Measurements from ENCODE around the gene CD244.
"Not testable (repeated sequence)": the region's sequence is repeated elsewhere in the genome, so short reads cannot be mapped to it uniquely, and the experiment has no call there.

CD244 gene

DNA sequence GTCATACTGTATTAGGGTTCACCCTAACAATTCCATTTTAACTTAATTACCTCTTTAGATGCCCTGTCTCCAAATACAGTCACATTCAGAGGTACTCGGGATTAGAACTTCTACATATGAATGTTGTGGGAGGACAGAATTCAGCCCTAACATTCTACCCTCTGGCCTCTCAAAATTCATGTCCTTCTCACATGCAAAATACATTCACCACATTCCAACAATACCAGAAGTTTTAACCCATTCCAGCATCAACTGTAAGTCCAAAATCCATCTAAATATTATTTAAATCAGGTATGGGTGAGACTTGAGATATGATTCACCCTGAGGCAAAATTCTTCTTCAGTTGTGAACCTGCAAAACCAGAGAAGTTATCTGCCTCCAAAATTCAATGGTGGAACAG lies 52.2 kb downstream of the CD244 start:
- DNase-seq (ENCODE audit: low spot score) = no peak

DNA sequence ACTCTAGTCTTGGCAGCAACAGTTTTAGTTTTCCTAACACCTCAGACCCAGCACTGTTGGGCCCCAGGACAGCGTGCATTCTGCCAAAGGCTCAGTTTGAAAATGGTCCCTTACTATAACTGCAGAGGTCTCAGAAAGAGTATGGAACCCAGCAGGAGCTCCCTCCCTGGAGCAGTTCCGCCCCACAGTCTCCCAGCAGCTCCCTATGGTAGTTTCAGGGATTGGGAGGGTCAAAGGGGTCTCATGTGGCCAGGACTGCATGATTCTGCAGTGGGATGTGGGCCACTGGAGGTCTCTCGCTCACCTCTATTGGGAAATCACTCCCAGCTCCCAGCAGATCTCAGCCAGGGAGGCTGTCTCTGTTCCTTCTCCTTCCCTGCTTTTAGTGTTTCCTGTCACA lies 54.4 kb downstream of the CD244 start:
- no peak for DNase-seq (ENCODE audit: low spot score)

DNA sequence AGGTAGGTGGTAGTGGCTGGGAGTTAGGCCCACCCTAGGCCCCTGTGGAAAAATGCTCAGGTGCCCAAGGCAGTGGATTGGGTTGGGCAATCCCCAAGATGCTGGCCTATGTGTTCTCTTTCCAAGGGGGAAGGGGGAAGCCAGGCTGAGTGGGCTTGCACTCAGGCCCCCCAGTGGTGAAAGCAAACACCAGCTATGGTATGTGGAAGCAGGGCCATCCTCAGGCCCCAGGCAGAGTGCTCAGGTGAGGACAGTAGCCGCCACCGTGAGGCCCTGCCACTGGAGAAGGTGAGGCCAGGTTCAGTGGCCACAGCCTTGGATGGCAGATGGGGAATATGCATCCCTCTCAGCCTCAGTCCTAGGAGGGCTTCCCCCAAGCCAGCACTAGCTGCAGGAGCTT lies 54.9 kb downstream of the CD244 start:
- no peak for DNase-seq (ENCODE audit: low spot score)

DNA sequence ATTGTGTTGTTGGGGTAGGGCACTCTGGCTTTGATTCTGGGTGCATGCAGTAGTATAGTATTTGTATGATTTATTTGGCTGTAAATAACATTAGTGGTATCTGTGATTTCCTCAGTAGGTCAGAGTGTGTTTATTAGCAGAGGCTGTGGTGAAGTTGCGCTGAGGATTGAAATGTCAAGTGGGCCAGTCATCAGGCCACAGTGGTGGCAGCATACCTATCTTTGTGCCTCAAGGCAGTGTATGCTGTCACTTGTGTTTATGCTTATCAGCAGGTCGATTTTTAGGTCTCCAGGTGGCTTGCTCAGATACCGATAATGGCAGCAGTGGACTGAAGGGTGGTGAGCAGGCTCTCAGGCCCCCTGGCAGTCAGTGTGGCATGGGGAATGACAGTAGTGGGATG lies 55.4 kb downstream of the CD244 start:
- no peak for DNase-seq (ENCODE audit: low spot score)

DNA sequence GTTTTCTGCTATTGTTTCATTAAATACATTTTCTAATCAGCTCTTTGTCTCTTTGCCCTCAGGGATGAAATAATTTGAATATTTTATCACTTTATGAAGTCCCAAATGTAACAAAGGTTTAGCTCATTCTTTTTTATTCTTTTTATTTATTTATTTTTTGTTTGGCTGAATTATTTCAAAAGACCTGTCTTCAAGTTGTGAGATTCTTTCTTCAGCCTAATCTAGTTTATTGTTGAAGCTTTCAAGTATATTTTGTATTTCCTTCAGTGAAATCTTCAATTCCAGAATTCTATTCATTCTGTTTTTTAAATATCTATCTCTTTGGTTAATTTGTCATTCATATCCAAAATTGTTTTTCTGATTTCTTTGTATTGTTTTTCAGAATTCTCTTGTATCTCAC lies 55.9 kb downstream of the CD244 start:
- no peak for DNase-seq (ENCODE audit: low spot score)

DNA sequence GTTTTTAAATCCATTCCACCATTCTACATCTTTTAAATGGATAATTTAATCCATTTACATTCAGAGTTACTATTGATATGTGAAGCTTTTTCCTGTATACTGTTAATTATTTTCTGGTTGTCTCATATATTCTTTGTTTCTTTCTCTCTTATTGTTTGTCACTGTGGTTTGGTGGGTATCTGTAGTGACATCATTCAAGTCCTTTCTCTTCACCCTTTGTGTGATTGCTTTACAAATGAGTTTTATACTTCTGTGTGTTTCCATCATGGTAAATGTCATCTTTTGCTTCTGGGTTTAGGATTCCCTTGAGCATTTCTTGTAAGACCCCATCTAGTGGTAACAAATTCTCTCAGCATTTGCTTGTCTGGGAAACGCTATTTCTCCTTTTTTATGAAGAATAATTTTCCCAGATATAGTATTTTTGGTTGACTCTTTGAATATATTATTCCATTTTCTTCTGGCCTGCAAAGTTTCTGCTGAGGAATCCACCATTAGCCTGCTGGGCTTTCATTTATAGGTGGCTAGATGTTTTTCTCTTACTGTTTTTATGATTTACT lies 56.5 kb downstream of the CD244 start:
- DNase-seq (ENCODE audit: low spot score) = no peak

DNA sequence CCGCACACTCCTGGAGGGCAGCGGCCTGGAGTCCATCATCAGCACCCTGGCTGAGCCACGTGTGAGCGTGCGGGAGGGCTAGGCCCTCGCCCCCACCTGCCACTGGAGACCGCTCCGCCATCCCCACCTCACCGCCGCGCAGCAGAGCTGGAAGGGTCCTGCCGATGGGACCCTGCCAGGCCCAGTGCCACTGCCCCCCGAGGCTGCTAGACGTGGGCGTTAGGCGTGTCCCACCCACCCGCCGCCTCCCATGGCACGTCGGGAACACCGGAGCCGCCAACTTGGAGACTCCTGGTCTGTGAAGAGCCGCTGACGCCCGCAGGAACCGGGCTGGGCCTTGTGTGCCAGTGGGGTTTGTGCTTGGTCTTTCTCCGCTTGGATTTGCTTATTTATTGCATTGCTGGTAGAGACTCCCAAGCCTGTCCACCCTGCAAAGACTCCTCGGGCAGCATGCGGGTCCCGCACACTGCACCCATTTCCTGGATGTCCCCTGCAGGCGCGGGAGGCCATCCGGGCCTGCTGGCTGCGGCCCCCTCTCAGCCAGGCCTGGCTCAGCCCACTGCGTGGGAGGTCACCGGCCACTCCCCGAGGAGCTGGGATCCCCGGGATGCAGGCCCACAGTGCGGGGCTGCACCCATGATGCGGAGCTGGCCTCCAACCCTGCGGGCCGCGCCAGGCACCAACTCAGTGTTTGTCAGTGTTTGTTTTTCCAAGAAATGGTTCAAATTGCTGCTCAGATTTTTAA lies 60.7 kb downstream of the CD244 start:
- DNase-seq (ENCODE audit: low spot score) = no peak

DNA sequence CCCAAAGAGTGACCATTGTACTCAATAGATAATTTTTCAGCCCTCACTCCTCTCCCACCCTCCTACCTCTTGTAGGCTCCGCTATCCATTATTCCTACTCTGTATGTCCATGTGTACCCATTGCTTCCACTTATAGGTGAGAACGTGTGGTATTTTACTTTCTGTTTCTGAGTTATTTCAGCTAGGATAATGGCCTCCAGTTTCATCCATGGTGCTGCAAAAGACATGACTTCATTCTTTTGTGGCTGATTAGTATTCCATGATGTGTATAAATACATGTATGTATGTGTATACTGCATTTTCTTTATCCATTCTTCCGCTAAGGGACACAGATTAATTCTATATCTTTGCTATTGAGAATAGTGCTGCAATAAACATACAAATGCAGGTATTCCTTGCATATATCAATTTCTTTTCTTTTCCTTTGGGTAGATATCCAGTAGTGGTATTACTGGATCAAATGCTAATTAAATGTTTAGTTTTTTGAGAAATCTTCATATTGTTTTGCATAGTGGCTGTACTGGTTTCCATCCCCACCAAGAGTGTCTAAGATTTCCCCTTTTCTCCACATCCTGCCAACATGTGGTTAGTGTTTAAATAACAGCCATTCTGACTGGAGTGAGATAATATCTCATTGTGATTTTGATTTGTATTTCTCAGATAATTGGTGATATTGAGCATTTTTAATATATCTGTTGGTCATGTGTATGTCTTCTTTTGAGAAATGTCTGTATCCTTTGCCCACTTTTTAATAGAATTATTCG lies 61.9 kb downstream of the CD244 start:
- DNase-seq (ENCODE audit: low spot score) = no peak

DNA sequence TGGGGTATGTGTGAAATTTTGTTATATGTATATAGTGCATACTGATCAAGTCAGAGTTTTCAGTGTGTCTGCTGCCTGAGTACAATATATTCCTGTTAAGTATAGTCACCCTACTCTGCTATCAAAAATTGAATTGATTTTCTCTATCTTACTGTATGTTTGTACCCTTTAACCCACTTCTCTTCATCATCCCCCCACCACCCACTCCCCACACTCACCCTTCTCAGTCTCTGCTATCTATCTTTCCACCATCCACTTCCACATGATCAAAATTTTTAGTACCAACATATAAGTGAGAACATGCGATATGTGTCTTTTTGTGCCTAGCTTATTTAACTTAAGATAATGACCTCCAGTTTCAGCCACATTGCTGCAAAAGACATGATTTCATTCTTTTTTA lies 62.5 kb downstream of the CD244 start:
- no peak for DNase-seq (ENCODE audit: low spot score)

DNA sequence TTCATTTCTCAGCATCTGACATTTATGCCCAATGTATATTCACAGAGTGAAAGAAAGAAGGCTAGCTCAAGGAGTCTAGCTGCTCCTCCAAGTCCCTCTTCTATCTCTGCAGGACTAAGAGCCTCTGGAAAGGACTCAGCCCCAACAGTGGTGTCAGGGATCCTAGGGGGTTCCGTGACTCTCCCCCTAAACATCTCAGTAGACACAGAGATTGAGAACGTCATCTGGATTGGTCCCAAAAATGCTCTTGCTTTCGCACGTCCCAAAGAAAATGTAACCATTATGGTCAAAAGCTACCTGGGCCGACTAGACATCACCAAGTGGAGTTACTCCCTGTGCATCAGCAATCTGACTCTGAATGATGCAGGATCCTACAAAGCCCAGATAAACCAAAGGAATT lies 63.0 kb downstream of the CD244 start:
- DNase-seq (ENCODE audit: low spot score) = no peak

DNA sequence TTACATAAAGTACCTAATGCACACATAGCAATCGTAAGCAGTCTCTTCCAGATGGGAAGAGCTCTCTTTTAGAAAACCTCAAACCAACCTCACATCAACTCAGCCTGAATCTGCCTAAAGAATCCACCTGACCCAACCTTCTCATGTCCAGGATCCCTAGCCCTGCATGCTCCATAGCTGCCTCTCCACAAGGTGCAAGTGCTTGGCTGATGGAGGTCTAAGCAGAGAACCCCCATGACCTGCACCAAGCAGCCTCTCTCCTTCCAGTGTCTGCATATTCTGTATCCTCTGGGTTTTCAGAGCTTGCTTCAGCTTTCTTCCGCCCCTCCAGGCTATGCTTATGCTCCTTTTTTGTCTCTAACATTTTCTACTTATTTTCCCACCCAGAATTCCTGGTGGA lies 64.2 kb downstream of the CD244 start:
- DNase-seq (ENCODE audit: low spot score) = no peak

DNA sequence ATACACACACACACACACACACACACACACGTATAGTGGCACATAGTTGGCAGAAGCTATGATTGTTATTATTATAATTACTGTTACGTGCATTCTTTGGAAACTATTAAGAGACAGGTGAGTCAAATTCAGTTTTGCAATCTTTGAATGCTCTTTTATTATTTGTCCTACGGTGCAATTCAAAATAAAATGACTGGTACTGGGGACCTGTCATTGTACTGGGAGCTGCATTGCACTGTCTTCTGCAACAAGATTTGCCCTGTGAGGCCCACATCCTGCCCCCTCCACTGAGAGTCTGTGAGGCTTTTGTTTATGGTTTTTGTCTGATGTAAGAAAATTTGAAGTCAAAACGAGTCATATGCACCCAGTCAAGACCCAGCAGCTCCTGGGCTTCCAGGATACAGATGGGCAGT lies 64.8 kb downstream of the CD244 start:
- no peak for DNase-seq (ENCODE audit: low spot score)

DNA sequence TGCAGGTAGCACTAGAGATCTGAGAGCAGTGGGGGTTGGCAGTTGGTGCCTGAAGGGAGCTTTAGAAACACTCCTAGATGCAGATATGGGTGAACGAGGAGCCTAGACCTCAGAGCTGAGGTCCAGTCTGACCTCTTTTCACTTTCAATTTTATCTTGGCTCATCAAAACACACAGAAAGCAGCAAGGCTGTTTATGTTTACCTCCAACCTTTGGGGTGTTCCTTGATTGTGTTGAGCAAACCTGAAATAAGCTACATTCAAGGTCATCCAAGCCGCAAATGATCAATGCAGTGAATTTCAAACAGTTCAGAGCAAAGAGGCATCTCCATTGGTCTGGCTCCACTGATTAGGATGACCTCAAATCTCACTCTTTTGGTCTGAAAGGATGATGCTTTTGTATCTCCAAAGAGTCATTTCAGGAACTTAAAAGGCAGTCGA lies 65.4 kb downstream of the CD244 start:
- no peak for DNase-seq (ENCODE audit: low spot score)

DNA sequence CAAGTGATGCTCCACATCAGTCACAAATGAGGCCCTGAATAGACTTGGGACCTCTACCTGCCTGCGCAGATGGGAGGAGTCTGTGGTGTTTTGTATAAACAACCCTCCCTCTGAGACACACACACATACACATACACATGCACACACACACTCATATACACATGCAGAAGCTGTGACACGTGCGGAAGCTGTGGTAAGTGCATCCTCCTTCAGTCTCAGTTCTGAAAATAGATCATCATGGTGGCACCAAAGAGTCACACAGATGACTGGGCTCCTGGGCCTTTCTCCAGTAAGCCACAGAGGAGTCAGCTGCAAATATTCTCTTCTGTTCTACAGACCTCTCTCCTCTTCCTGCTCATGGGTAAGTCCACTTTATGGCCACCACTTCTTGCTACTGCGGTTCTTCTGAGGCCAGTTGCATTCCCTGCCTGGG lies 66.7 kb downstream of the CD244 start, which contains the start of gene LY9:
TSS of gene LY9 (plus strand) at position 224 of the 433 bp plus-strand sequence. CDS start at position 238, 14 bp downstream.
- DNase-seq (ENCODE audit: low spot score) = no peak

DNA sequence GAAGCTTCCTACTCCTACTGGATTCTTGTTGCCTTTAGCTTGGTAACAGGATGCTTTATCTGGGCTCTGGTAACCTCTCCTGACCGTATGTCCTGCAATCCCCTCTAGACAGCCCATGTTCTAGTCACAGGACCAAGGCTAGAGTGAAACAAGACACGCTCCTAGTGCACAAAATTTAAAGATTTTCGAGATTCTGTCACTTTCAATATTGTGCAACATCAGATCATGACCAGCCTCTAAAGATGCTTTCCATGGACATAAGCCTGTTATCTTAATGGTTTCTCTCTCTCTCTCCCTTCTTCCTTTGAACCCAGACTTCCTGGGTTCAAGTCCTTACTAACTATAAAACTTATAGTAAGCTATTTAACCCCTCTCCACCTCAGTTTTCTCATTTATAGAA lies 68.3 kb downstream of the CD244 start:
- no peak for DNase-seq (ENCODE audit: low spot score)

DNA sequence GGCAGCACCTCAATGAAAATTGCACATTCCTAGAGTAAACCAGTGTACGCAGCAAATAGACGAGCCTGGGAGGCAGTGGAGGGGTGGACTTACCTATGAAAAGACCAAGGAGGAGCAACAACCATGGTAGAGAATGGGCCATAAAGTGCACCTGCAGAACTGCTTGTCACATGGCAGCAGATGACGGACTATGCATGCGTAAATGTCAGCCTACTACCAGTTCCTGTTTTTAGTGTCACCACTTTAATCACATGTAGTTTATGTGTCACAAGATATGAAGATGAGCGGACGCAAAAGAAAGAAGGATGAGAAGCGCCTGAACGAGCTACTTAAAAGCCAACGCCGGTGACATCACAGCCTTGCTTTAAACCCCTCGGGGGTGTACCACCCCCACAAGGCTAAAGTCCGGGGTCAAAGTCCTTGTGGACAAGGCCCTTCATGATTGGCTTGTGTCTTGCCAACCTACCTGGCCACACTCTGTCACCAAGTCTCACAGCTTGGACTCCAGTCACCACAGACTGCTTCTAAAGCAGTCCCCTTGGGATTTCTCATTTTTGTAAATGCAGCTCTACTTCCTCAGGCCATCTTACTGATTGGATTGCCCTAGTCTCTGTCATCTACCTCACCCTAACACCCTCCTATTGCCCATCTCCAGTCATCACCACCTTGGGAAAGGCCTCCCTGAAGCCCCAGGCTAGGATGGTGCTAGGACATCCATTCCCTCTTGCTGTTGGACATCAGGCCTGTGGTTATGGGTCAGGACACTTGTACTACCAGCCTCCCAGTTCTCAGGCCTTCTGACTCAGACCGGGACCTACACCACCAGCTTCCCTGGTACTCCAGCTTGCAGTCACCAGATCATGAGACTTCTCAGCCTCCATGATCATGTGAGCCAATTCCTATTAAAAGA lies 72.7 kb downstream of the CD244 start:
- DNase-seq (ENCODE audit: low spot score) = no peak

DNA sequence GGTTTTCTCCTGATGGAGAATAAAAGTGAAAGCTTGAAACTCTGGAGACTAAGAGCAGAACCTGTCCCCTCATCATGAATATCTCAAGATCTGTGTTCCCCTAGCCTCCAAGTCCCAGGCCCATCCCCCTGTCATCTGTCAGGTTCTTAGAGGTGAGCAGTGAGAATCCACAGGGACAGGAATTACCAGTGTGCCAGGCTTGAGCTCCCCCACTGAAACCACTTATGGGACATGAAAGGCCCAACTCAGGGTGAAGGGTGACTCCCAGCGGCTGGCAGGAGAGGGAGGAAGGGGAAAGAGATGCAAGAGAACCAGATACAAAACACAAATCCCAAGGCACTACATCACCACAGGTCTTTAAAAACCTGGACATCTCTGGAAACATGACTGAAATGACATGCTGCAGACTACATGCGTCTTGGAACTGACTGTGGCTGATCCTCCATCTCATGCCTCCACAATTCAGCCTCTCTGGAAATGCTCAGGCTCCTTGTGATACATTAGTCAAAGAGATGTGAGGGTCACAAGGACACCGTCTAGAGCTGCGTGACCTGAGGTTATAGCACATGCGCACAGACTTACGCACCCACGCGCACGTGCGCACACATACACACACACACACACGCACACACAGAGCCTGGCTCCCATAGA lies 73.5 kb downstream of the CD244 start:
- no peak for DNase-seq (ENCODE audit: low spot score)

DNA sequence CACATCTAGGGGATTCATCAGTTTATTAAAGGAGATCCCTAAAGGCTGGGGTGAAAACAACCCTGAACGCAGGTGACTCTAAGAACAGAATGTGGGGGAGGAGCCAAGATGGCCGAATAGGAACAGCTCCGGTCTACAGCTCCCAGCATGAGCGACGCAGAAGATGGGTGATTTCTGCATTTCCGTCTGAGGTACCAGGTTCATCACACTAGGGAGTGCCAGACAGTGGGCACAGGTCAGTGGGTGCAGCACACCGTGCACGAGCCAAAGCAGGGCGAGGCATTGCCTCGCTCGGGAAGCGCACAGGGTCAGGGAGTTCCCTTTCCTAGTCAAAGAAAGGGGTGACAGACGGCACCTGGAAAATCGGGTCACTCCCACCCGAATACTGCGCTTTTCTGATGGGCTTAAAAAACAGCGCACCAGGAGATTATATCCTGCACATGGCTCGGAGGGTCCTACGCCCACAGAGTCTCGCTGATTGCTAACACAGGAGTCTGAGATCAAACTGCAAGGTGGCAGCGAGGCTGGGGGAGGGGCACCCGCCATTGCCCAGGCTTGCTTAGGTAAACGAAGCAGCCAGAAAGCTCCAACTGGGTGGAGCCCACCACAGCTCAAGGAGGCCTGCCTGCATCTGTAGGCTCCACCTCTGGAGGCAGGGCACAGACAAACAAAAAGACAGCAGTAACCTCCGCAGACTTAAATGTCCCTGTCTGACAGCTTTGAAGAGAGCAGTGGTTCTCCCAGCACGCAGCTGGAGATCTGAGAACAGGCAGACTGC lies 79.5 kb downstream of the CD244 start:
- DNase-seq (ENCODE audit: low spot score) = not testable (repeated sequence)

DNA sequence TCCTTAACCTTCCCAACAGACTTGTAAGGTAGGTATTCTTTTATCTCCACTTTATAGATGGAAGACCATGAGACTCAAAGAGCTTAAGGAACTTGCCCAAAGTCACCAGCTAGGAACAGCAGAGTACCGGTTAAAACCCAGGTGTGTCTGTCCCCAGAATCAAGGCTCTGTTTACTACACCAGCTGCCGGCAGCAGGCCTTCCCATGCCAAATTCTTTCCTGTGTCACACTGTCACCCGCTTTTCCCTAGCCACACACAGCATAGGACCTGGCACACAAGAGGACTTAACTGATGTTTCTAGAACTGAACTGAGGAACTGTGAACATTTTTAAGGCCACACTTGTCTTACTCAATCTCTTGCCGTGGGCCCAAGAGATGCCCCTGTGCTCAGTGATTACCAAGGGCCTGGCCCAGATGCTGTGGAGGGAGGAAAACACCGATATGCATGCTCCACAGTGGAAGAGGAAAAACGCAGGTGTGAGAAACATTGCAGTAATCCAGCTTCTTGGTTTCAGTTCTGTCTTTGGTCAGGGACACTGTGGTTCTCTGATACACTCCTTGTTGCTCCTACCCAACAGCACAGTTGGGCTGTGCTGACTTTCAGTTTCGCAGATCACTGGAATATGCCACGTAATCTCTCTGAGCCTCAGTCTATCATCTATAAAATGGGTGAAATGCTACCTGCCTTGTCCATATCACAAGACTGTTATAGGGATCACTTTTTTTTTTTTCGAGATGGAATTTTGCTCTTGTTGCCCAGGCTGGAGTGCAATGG lies 80.6 kb downstream of the CD244 start:
- no peak for DNase-seq (ENCODE audit: low spot score)

DNA sequence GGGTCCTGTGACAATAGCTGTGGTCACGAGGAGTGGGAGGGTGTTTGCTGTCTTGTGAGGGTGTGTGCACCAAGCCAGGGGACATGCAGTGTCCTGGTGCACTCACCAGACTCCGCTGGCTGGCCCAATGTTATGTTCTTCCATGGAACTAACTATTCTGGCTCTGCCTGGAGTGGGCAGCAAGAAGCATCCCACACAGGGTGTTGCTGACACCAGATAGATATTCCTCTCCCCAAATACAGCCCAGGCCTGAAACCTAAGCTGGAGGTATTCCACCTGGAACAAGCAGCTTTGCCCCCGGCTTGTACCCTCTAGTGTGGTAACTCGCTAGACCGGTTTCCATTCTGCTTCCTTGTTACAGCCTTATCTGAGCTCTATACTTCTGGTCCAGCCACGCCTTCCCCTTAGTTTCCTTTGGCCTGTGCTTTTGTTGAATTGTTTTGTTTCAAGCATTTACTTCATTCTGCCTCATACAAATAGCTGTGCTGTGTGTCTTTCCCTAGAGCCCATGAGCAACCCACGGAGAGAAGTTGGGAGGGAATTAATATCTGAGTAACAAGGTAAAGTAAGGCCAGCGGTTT lies 81.4 kb downstream of the CD244 start:
- no peak for DNase-seq (ENCODE audit: low spot score)

Measured in kidney capillary endothelial cell (primary cell).